Mononuclear cell (primary cell): Measurements from ENCODE around the gene STX8. TPM values are rescaled to one million over a fixed set of nuclear protein-coding genes. Genes with fewer than 3 reads are reported as not detected.
"Not testable (repeated sequence)": the region's sequence is repeated elsewhere in the genome, so short reads cannot be mapped to it uniquely, and the experiment has no call there.

ENCODE experiments used
- H3K27me3 ChIP-seq: 2 replicates; pipeline ENCODE4 v1.6.0; 2011; ENCODE audit warnings: low read length, control low read depth; ENCODE audit not compliant: insufficient read depth
- H3K4me1 ChIP-seq: 2 replicates; pipeline ENCODE4 v1.5.1; 2011; ENCODE audit warnings: mild to moderate bottlenecking, low read length, control low read depth; ENCODE audit not compliant: insufficient read depth
- H3K4me3 ChIP-seq: 2 replicates; pipeline ENCODE4 v1.5.1; 2011; ENCODE audit warnings: mild to moderate bottlenecking, low read length, moderate library complexity
- H3K9me3 ChIP-seq: 2 replicates; pipeline ENCODE4 v1.5.1; 2011; ENCODE audit warnings: low read depth, mild to moderate bottlenecking, control low read depth, low read length
- total RNA-seq: library from RNA; depleted of rRNA; stranded (reverse); fragments of >200 nt; gene quantifications from one replicate; pipeline ENCODE4 v1.2.3, GENCODE V29; 2012

The STX8 gene
- total RNA-seq, 1 donor = 67.8 TPM

DNA sequence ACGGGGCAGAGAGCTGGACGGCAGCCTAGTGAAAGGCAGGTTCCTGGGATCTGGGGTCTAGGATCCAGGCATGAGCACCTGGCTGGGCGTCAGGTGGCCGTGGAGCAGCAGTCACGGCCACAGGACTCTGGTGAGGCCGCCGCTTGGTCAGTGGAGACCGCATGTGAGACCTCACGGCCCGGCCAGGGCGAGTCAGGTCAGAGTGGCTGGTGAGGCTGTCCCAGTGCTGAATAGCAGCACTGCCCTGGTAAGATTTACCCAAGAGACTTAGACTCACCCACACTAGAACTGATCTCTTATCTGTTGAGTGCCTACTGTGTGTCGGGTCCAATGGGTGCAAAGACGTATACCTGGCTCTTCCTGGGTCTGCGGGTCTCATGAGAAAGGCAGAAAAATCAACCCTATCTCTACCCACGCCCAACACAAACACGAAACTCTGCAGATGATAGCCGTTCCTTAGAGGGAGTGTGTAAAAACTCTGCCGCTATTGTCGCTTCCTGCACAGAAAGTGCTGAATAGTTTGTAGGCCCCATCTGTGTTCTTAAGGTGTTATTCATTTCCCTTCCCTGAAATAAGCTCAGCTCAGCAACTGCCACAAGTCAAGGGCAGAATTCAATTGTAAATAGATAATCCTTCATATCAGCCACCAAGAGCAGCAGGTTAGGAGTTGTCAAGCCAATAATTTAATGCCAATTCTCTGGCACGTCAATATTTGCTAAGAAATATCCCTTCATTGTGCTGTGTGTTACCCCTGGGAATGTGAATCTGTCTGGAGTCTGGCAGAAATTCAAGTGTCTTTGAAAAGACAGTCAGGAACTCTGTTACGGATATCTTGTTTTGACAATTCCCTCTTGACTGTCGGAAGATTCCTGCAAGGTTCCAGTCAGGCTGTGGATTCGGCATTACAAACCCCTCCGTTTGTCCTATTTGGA lies 314.3 kb downstream of the STX8 start:
- H3K27me3 ChIP-seq = no peaks in the 10 kb centered on the region
- H3K9me3 ChIP-seq = no peaks in the 10 kb centered on the region
- H3K4me3 ChIP-seq = no peak overlapping the region
- peaks cover 7% of the 10 kb centered on the region for H3K4me1 ChIP-seq

DNA sequence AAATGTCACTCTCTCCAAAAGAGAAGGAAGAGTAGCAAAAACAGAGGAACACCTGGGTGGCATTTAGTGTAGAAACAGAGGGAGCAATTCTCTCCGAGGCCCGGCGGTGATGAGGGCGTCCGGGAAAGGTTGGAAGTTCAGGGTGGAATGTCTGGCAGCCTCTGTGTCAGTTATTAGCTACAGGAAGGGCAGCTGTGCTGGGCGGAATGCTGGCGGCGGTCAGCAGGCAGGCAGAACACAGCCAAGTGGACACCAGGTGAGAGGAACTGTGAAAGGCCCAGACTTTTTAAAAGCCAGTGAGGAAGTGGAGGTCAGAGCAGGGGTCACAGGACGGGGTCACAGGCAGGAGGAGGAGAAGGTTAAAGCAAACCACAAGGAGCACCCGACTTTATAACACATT lies 316.2 kb downstream of the STX8 start:
- Histone ChIP-seq H3K4me1 (peaks cover 10% of the 10 kb centered on the region), H3K27me3 (no peaks in the 10 kb centered on the region), H3K9me3 (no peaks in the 10 kb centered on the region), H3K4me3 (no peak overlapping the region)

DNA sequence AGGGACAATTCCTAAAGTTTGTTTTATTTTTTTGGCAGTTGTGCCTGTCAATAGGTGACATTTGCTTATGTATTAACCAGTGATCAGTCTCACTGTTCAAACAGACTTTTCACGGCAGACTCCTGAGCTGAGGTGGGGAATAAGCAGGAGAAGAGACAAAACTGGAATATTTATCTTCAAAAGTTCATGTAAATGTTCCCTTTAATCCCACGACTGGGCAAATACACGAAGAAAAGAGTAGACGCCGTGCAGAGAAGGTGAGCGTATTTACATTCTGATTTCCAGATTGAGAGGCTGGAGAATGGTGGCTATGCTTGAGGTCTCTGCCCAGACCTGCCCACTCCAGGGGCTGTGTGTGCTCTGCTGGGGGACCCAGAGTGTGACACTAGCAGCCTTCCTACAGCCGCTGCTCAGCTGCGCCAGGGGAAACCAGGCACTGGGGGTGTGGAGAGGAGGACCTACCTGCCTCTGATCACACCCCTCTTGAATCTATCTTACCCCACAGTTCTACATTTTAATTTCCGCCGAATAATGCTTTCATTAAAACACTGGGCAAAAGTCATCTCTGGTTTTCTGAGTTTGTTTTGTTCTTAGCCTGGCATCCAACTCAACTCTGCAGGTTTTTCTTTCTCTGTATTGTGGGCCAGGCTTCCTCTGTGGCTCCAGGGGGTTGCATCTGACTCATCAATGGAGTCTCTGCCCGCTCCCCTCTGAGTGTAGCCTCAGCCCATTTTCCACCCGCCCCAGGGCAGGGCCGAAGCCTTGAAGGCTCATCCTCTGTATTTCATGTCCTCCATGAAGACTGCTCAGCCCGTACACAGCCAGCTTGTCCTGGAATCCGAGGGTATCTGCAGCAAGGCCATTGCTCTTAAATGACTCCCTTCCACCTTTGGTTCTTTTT lies 317.3 kb downstream of the STX8 start:
- Histone ChIP-seq H3K4me3 (no peak overlapping the region), H3K27me3 (no peaks in the 10 kb centered on the region), H3K9me3 (no peaks in the 10 kb centered on the region), H3K4me1 (peaks cover 10% of the 10 kb centered on the region)

GRCh38 chr17:9257630-9257965 lies 318.0 kb downstream of the STX8 start:
- H3K4me1 ChIP-seq = peaks cover 10% of the 10 kb centered on the region
- not testable (repeated sequence) for H3K9me3 ChIP-seq, H3K27me3 ChIP-seq, H3K4me3 ChIP-seq

DNA sequence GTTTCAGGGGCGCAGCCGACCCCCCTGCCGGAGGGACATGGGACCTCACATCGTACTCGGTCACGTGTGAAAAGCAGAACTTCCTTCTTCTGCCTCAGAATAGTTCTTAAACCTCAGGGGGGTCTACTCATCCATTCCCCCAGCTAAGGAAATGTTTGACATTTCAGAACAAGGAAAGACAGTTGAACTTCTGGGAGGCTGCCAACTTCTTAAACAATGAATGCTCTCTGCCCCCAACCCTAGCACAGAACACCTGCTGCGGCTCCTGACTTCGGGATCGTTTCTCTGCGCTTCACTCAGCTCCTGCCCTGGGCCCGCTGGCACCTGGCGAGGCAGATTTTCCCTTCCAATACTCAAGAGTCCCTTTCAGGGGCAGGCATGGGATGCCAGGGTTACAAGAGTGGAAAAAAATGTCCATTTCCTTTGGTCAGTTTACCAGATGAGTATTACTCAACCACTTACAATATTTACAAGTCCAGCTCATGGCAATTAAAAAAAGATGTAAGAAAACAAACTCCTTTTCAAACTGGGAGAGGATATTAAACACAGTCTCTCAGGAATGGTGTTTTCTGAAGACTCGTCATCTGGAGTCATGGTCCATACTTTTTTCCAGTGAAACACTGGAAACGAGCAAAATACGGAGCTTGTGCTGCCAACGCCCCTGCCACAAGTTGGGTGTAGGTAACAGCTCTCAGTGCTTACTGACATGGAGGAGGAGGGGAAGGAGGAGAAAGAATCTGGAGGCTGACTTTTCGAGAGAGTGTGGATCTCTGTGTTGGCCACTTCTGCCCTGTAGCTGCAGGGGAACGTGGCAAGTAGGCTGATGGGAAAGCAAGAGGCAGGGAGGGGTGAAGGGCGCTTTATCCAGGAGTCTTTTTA lies 318.6 kb downstream of the STX8 start:
- H3K27me3 ChIP-seq = no peaks in the 10 kb centered on the region
- no peak overlapping the region for H3K4me3 ChIP-seq
- no peaks in the 10 kb centered on the region for H3K9me3 ChIP-seq
- peaks cover 10% of the 10 kb centered on the region for H3K4me1 ChIP-seq

- H3K4me3 ChIP-seq = no peak overlapping the region
- H3K27me3 ChIP-seq = no peaks in the 10 kb centered on the region
- no peaks in the 10 kb centered on the region for H3K9me3 ChIP-seq
- H3K4me1 ChIP-seq = peaks cover 10% of the 10 kb centered on the region
Measured at GRCh38 chr17:9256361-9256750, 319.3 kb downstream of the STX8 start.

DNA sequence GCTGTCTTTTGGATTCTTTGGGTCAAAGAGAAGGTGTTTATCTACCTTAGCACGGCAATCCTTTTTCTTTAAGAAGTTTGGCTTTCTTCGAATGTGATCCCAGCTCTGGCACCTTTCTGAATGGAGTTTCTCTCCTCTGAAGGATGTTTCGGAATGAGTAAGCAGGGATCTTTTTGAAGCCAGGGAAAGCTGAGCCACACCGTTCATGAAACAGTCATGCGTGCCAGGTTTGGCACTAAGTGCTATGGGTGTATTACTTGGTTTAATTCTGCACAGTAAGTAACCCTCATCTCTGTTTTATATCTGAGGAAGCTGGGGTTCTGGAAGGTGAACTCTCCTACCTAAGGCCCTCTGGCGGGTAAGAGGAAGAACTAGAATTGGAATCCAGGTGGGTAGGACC lies 319.8 kb downstream of the STX8 start:
- H3K27me3 ChIP-seq = no peaks in the 10 kb centered on the region
- H3K4me1 ChIP-seq = peaks cover 10% of the 10 kb centered on the region
- no peaks in the 10 kb centered on the region for H3K9me3 ChIP-seq
- H3K4me3 ChIP-seq = no peak overlapping the region

- Histone ChIP-seq H3K9me3 (no peaks in the 10 kb centered on the region), H3K4me1 (peaks cover 10% of the 10 kb centered on the region), H3K27me3 (no peaks in the 10 kb centered on the region), H3K4me3 (no peak overlapping the region)
Measured at GRCh38 chr17:9254841-9255240, 320.8 kb downstream of the STX8 start.

- Histone ChIP-seq H3K9me3 (no peaks in the 10 kb centered on the region), H3K4me3 (no peak overlapping the region), H3K4me1 (peaks cover 10% of the 10 kb centered on the region), H3K27me3 (no peaks in the 10 kb centered on the region)
Measured at GRCh38 chr17:9253308-9253707, 322.3 kb downstream of the STX8 start.

DNA sequence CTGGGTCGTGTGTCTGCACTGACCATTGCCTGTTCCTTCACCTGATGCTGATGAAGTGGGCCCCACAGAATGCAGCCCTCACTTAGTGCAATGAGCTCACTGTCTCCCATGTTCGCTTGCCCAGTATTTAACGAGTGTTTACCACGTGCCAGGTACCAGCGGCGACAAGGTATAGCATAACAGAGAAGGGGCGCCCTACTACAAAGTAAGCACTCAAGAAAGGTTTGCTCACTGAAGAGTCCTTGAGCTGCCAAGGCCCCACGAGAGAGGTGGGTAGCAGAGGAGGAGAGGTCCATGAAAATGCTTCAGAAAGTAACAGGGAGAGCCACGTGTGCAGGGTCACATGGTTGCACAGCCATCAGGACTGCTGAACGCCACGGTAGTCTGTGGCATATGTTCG lies 324.3 kb downstream of the STX8 start:
- Histone ChIP-seq H3K4me3 (no peak overlapping the region), H3K9me3 (no peaks in the 10 kb centered on the region), H3K4me1 (peaks cover 3% of the 10 kb centered on the region), H3K27me3 (no peaks in the 10 kb centered on the region)

DNA sequence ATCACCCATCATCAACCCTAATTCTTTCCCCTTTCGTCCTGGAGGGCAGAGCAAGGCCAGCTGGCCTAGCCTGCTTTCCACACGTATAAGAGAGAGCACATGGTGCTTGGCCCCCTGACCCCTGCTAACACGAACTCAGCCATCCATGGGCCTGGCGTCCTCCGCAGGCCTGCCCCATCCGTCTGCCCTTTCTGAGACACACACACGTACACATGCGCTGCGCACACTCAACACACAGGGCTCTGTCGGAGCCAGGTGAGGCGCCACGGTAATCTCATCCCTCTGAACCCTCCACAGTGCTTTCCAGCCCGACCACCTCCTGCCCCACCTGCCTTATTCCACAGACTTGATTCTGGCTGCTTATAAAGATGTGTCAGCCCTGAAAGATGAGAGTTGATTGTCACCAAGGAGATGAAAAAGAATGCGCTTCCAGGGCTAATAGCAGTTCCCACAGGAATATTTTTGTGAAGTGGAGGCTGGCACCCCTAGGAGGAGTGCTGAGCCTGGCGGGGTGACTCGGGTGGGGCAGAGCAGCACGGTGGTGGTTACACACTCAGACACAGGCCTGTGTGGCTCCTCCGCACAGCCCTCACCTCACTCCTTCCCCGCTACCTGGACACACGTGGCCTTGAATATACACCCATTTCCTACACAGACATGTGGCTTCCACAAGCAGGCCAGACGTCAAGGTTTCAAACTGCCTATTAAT lies 326.2 kb downstream of the STX8 start:
- no peaks in the 10 kb centered on the region for H3K27me3 ChIP-seq
- H3K4me3 ChIP-seq = no peak overlapping the region
- no peaks in the 10 kb centered on the region for H3K4me1 ChIP-seq
- no peaks in the 10 kb centered on the region for H3K9me3 ChIP-seq

GRCh38 chr17:9247401-9247938 lies 328.1 kb downstream of the STX8 start:
- H3K27me3 ChIP-seq = no peaks in the 10 kb centered on the region
- H3K4me3 ChIP-seq = no peak overlapping the region
- H3K4me1 ChIP-seq = no peaks in the 10 kb centered on the region
- H3K9me3 ChIP-seq = no peaks in the 10 kb centered on the region

DNA sequence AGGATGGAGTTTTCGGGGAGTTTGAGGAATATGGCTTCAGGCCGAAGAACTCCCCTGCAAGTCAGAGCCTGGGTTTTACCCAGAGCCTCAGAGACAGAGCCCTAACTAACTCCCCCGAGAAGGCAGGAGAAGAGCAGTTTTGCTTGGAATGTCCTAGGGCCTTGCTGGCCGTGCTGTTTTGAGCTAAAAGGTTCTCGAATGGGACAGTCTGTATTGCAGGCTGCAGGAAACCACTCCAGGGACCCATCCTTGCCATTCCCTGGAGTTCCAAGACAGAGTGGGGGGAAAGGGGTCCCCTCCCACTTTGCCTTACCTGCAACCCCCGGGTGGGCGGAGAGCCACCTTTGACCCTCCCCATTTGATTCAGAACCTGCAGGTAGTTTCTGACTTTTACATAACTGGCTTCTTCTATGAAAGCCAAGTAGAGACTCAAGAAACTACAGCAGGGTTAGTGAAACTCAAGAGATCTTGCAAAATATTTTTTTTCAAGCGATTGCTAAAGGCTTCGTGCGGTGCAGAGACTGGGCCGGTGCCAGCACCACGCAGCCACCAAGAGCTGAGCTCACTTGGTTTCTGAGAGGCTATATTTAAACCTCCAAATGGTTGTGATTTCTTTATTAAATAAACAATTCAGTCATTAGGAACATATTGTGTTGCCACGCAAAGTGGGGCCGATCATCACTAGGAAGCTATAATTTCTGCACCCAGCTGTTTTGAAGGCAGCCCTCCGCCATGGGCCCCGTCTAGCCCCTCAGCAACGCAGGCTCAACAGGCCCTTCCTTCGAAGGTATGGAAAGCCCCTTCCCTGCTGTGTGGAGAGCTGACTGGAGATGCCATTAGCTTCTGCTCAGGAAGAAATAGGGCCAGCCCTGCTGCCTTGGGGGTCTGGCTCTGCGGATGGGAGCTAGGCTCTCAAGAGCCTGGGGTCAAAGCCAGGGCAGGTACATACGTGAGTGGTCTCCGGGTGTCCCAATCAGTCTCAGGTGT lies 331.3 kb downstream of the STX8 start:
- Histone ChIP-seq H3K4me3 (no peak overlapping the region), H3K4me1 (peaks cover 9% of the 10 kb centered on the region), H3K9me3 (no peaks in the 10 kb centered on the region), H3K27me3 (no peaks in the 10 kb centered on the region)
